GM19238 (cell line): Measurements from ENCODE around the gene HDGFL2.

Source experiments
- DNase-seq: peaks from one replicate; pipeline ENCODE4 v3.0.0; 2011; ENCODE audit warnings: low spot score; ENCODE audit not compliant: insufficient read length

Gene HDGFL2

GRCh38 chr19:4496304-4496703, 24.2 kb downstream of the HDGFL2 start:
- DNase-seq: no peak

GRCh38 chr19:4497770-4498389, 25.8 kb downstream of the HDGFL2 start:
- DNase-seq: no peak

DNA sequence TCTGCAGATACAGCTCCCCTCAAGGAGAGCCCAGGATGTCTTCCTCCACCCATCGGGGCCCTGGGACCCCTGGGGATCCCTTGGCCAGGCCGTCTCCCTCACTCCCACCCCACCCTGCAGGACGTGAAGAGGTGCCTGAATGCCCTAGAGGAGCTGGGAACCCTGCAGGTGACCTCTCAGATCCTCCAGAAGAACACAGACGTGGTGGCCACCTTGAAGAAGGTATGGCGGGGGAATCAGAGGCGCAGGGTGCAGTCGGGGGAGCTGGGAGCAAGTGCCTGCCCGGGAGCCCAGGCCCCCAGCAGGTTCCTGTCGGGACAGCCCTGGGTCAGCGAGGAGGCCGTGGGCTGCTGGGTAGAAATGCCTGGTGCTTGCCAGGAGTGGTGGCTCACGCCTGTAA, 26.6 kb downstream of the HDGFL2 start:
- DNase-seq: no peak

DNA sequence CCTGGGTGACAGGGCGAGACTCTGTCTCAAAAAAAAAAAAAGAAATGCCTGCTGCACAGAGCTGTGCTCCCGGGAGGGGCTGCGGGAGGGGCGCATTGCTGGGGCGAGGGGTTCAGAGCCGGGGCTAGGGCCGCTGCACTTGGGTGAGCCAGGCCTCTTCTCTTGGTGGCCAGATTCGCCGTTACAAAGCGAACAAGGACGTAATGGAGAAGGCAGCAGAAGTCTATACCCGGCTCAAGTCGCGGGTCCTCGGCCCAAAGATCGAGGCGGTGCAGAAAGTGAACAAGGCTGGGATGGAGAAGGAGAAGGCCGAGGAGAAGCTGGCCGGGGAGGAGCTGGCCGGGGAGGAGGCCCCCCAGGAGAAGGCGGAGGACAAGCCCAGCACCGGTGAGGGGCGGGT, 27.2 kb downstream of the HDGFL2 start:
- DNase-seq: no peak

- DNase-seq: no peak
These were observed 27.8 kb downstream of the HDGFL2 start for GRCh38 chr19:4499855-4500254.

DNA sequence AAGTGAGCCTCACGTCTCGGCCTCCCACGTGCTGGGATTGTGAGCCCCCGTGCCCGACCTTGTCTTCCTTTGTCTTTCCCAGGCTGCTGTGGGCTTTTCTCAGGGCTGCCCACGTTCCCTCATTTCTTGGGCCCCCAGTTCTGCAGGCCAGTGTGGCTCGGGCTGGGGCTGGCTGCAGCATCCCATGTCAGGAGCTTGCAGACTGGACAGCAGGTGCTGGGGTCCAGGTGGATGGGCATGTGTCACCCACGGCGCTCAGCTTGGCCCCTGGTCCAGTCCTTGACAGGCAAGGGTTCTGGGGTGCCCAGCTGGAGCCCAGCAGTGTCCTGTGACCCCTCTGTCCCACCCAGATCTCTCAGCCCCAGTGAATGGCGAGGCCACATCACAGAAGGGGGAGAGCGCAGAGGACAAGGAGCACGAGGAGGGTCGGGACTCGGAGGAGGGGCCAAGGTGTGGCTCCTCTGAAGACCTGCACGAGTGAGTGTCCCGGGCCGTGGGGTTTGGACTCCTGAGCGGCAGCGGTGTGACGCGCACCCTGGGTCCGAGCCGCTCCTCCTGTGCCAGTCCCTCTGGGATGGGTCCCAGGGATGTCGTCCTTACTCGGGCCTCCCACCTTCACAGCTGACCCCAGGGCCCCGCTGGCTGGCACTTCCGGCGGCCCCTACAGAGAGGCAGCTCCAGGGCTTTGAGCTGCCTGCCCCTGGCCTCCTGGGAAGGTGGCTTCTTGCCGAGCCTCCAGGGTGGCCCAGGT, 28.9 kb downstream of the HDGFL2 start:
- DNase-seq: no peak

- no peak for DNase-seq
These were observed 29.6 kb downstream of the HDGFL2 start for GRCh38 chr19:4501691-4502090.

GRCh38 chr19:4502282-4503131, 30.4 kb downstream of the HDGFL2 start:
- DNase-seq: no peak

- DNase-seq: no peak
These were observed 31.2 kb downstream of the HDGFL2 start for GRCh38 chr19:4503132-4503824.

DNA sequence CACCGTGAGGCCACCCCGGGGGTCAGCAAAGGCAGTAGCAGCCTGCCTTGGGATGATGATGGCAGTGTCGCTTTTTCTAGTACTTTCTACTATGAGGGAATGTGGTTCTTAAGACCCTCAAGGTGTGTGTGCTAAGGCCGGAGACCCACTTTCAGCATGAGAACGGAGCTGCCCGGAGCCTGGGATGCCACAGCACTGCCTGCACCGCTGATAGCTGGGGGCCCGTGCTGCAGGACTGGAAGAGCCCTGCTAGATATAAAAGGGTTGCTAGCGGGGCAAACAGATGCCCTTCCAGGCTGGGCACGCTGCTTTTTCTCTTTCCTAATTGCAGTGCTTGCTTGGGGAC, 31.7 kb downstream of the HDGFL2 start:
- no peak for DNase-seq

DNA sequence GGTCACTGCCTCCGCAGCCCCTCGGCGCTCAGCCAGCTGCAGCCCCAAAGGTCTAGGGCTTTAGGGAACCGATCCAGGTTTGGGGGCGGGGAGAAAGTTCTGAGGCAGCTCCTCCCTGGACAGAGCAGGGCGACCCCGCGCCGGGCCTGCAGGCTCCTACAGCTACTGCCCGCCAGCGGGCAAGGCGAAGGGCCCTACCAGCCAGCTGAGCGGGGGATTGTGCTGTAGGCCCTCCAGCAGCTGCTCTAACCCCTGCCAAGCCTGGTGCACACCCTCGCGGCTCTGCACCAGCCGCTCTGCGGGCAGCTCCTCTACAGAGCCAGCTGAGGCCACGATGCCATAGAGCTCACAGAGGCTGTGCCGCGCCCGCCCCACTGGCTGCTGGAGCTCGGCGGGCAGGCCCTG, 32.2 kb downstream of the HDGFL2 start:
- DNase-seq: no peak

GRCh38 chr19:4504891-4505569, 32.9 kb downstream of the HDGFL2 start:
- DNase-seq: no peak

DNA sequence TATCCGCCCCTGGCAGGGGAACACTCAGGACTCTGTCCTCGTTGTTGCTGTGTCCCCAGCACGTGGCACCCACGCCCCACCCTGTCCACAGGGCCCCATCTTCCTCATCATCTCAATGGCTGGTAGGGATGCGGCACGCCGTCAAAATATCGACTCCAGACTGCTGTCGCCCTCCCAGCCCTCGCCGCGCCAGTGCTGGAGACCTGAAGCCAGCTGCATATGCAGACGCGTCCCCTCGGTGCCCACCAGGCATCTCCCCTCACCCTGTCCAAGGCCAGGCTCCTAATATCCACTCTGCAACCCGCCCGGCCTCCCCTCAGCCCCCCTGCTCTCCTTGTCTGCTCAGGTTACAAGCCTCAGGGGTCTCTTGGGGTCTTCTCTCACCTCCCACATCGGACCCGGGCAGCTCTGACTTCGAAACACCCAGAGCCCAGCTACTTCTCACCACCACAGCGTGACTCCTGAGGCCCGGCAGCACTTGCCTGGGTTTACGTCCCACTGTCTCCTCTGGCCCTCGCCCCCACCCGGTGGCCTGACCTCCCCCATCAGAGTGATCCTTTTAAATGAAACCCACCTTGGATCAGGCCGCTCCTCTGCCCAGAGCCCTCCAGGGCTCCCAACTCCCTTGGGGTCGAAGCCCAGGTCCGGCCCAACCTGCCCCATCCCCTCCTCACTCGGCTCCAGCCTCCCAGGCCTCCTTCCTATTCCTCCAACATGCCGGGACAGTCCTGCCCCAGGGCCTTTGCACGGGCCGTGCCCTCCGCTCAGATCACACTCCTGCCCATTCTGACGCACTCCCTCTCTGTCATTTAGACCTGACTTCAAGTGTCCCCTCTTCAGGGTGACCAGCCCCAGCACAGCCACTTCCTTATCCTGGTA, 33.7 kb downstream of the HDGFL2 start:
- no peak for DNase-seq

DNA sequence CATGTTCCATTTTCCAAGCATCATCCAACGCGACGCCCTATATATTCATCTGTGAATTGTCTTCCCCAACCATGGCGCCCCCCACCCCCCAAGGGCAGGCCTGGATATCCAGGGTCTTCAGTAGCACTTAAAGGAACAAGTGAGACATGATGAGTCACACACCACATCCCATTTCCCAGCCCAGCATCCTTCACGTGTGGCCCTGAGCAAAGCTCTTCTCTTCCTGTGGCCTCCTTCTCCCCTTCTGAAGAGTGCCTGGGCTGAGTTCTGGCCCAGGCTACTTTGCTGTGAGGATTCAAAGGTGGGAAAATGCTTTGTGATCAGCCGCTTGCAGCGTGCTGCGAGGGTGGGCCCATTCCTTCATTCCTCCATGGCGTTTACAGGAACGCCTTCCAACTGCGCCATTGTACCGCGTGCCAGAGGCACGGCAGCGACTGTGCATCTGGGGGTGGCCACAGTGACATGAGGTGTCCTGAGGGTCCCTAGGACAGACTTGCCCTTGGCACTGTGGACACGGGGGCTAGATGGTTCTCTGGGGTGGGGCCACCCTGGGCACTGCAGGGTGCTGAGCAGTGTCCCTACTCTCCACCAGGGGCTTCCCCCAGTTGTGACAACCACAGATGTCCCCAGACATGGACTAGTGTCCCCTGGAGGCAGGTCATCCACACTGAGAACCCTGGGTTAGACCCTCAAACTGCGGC, 34.5 kb downstream of the HDGFL2 start:
- no peak for DNase-seq

DNA sequence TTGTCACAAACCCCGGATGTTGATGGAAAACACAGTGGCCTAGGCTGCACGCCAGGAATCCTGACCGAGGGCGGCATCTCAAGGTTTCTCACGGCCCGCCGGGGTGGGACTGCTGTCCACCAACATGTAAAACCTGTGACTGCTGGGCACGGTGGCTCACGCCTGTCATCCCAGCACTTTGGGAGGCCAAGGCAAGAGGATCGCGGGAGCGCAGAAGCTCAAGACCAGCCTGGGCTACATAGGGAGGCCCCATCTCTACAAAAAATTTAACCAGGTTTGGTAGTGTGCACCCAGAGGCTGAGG, 35.0 kb downstream of the HDGFL2 start:
- DNase-seq: no peak

GRCh38 chr19:4507804-4508203, 35.7 kb downstream of the HDGFL2 start:
- no peak for DNase-seq

DNA sequence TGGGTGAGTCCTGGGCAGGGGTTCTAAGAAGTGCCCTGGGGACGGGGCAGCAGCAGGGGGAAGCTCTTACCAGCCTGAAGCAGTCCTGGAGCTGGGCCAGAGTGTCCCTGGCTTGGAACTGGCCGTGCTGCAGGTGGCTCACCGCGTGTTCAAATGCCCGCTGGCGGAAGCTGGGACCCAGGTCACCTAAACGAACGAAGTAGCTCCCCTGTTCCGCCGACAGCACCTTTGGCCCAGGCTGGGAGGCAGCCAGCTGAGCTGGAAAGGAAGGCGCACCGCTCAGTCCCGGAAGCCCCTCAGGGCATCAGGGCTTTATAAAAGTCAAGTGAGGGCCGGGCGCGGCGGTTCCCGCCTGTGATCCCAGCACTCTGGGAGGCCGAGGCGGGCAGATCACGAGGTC, 36.6 kb downstream of the HDGFL2 start:
- no peak for DNase-seq

- DNase-seq: no peak
These were observed 38.5 kb downstream of the HDGFL2 start for GRCh38 chr19:4510435-4511255.
